GM19328 (cell line): ENCODE results near the gene KCNAB1.
"Not testable (repeated sequence)": the region's sequence is repeated elsewhere in the genome, so short reads cannot be mapped to it uniquely, and the experiment has no call there.

ENCODE experiments used
- ATAC-seq: cut with Tn5 transposase; IDR thresholded peaks from one replicate; pipeline ENCODE4 v1.9.1; 2021; ENCODE audit warnings: mild to moderate bottlenecking, moderate library complexity; ENCODE audit not compliant: unreplicated experiment

KCNAB1 gene

DNA sequence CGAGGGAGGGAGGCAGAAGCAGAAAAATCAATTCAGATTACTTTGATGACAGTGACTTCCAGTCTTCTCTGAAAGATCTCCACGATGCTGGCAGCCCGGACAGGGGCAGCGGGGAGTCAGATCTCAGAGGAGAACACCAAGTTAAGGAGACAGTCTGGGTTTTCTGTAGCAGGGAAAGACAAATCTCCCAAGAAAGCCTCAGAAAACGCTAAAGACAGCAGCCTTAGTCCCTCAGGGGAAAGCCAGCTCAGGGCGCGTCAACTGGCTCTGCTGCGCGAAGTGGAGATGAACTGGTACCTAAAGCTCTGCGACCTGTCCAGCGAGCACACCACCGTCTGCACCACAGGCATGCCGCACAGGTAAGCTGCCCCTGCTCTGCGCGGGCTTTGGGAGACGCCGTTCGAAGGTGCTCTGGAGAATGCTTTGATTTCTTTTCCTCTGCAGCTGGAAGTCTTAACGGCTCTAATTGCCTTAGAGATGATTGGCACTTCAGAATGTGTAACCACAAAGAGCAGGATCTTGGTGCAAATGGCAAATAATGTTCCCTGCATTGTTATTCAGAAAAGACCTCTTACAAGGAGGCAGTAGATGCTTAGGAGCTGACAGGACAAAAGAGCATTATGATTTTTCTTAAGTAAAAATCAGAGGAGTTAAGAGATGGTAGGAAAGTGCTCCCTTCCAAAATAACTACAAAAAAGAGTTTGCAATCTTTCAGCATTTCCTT, at the start of gene KCNAB1:
Gene KCNAB1 (plus strand): TSS at position 51 of the 724 bp plus-strand sequence.
- ATAC-seq = no peak

DNA sequence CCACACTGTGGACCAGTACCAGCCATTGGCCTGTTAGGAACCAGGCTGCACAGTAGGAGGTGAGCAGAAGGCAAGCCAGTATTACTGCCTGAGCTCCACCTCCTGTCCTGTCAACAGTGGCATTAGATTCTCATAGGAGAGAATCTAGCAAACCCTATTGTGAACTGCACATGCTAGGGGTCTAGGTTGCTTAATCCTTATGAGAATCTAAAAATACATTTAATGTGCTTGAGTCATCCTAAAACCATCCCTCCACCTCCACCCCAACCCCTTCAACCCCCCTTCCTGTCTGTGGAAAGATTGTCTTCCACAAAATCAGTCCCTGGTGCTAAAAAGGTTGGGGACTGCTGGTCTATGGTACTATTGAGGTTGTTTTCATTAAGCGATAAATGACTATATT, 49.3 kb upstream of the KCNAB1 start:
- ATAC-seq = no peak

GRCh38 chr3:156072950-156073657, 47.3 kb upstream of the KCNAB1 start:
- not testable (repeated sequence) for ATAC-seq

- no peak for ATAC-seq
These were observed 30.3 kb upstream of the KCNAB1 start for GRCh38 chr3:156090126-156090525.

- ATAC-seq = no peak
These were observed 26.4 kb upstream of the KCNAB1 start for GRCh38 chr3:156093964-156094363.

GRCh38 chr3:156094391-156094790, 26.0 kb upstream of the KCNAB1 start:
- ATAC-seq = no peak

GRCh38 chr3:156095652-156096051, 24.7 kb upstream of the KCNAB1 start:
- not testable (repeated sequence) for ATAC-seq

GRCh38 chr3:156098437-156099035, 21.8 kb upstream of the KCNAB1 start:
- ATAC-seq = no peak

GRCh38 chr3:156099348-156099747, 21.0 kb upstream of the KCNAB1 start:
- ATAC-seq = not testable (repeated sequence)

DNA sequence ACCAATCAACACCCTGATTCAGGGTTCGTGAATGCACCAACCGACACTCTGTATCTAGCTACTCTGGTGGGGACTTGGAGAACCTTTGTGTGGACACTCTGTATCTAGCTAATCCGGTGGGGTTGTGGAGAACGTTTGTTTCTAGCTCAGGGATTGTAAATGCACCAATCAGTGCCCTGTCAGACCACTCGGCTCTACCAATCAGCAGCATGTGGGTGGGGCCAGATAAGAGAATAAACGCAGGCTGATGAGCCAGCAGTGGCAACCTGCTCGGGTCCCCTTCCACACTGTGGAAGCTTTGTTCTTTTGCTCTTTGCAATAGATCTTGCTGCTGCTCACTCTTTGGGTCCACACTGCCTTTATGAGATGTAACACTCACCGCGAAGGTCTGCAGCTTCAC, 20.4 kb upstream of the KCNAB1 start:
- ATAC-seq = not testable (repeated sequence)

DNA sequence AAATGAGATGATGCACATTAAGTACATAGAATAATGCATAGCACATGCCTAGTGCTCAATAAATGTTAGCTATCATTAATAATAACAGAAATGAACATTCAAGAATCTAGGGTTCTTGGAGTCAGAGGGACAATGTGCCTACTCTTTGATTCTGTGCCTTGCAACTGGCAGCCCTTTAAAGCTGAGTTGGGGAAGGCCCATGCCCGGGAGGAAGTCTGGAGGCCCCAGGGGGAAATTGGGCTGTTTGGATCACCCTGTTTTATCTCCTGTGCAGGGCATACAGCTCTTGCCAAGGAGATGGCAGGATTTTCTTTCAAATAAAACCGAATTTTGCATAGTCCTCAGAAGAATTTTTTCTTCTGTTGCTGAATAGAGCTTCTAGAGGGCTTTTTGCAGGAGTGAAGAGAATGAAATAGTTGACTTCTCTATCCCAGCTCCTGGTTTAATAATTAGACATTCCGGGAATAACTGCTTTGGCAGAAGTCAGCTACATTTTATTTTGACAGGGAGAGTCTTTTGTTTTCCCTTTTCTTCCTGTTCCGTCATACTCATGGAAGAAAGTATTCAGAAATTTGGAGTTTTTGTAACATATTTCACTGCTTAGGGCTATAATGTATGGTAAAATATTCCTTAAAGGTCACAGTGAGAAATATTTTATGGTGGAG, 18.0 kb upstream of the KCNAB1 start:
- no peak for ATAC-seq

DNA sequence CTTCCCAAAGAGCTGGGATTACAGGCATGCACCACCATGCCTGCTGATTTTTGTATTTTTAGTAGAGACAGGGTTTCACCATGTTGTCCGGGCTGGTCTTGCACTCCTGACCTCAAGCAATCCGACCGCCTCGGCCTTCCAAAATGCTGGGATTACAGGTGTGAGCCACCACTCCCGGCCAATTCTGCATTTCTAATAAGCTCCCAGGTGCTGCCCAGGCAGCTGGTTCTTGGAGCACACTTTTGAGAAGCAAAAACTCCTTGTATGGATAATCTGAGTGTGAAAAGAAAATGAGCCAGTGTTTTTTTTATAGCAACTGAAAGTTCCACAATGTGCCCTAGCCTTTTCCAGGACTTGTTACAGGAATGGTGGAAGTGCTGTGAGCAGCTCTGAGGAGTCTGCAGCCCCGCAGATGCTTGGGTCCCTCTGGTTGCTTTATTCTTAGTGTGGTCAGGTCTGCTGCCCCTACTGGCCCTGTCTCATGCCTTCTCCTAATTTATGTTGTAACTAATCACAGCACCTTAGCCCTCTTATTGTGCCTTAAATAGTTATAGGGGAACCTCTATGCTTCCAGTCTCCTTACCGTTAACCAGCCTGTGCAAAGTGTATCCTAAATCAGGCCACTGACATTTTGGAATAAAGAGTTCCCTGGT, 13.5 kb upstream of the KCNAB1 start:
- ATAC-seq = no peak

DNA sequence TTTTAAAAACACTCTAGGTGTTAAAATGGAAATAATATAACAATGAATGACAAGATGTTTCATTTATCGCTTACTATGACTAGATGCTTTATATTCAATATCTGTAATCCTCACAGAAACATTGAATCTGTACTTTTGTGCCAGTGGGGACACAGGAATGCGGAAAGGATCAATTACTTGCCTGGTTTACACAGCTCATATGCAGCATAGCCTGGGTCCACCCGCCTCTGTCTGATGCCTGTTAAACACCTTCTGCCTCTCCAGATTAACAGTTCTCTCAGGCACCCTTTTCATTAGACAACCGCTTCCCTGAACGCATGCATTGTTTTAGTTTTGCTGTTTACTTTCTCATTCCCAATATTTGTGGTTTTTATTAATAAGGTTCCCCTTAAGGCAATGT, 12.9 kb upstream of the KCNAB1 start:
- ATAC-seq = no peak

GRCh38 chr3:156108616-156109015, 11.8 kb upstream of the KCNAB1 start:
- ATAC-seq = no peak

GRCh38 chr3:156109989-156110388, 10.4 kb upstream of the KCNAB1 start:
- ATAC-seq = no peak

GRCh38 chr3:156126467-156126866, 6.1 kb downstream of the KCNAB1 start:
- ATAC-seq = no peak

GRCh38 chr3:156131241-156131640, 10.9 kb downstream of the KCNAB1 start:
- ATAC-seq = no peak

- ATAC-seq = no peak
These were observed 11.4 kb downstream of the KCNAB1 start for GRCh38 chr3:156131799-156132198.

- no peak for ATAC-seq
These were observed 11.9 kb downstream of the KCNAB1 start for GRCh38 chr3:156132313-156132712.

DNA sequence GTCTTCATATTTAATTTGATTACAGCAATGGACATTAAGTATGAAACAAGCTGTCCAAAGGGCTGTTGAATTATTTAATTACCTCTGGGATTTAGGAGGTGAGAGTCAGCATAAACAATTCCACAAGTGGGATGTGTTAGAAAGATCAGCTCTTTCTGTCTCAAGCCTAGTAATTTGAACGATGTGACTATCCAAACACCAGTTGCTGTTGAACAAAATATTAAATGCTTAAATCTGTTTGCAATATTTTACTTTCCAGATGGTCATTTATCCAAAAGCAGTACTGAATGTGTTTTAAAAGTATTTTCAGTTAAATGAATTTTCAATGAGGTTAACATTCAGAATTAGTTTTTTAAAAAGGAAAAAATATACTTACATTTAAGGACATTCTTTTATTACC, 12.7 kb downstream of the KCNAB1 start:
- ATAC-seq = no peak
